CD4-positive, CD25-positive, alpha-beta regulatory T cell (primary cell): ENCODE measurements around the gene SLC6A13. TPM values are rescaled to one million over a fixed set of nuclear protein-coding genes. Genes with fewer than 3 reads are reported as not detected.

Experiments used
- ATAC-seq, 2 donors: fragments of 150-1000 bp; cut with Tn5 transposase; one replicate each; pipeline ENCODE4 v1.10.0; 2021; ENCODE audit warnings: low read depth in 2 of 2, moderate number of reproducible peaks in 2 of 2, moderate library complexity in 1 of 2
- DNase-seq, 3 donors: peaks; one replicate each; pipeline versions ENCODE4 v3.0.0 to v3.0.0-alpha.2; 2012 to 2022; ENCODE audit warnings: mixed read lengths in 1 of 3
- H3K27ac ChIP-seq: one replicate; pipeline ENCODE4 v1.7.0; 2013; ENCODE audit warnings: mild to moderate bottlenecking, low read length; ENCODE audit not compliant: insufficient read depth, poor library complexity, severe bottlenecking
- H3K27me3 ChIP-seq: one replicate; pipeline ENCODE4 v1.7.0; 2013; ENCODE audit warnings: low read length; ENCODE audit not compliant: control insufficient read depth, insufficient read depth
- H3K36me3 ChIP-seq: one replicate; pipeline ENCODE4 v1.7.0; 2013; ENCODE audit warnings: mild to moderate bottlenecking, low read length, moderate library complexity; ENCODE audit not compliant: control insufficient read depth, insufficient read depth
- H3K4me1 ChIP-seq: 2 replicates; pipeline ENCODE4 v1.7.0; 2013; ENCODE audit warnings: mild to moderate bottlenecking, low read length; ENCODE audit not compliant: insufficient read depth, control insufficient read depth, poor library complexity, severe bottlenecking
- H3K4me3 ChIP-seq: one replicate; pipeline ENCODE4 v1.7.0; 2013; ENCODE audit warnings: low read depth, mild to moderate bottlenecking, low read length, moderate library complexity
- H3K9me3 ChIP-seq, 2 experiments: 1 replicate in 1 of 2; 2 replicates in 1 of 2; pipeline ENCODE4 v1.7.0; 2013; ENCODE audit warnings: low read length in 2 of 2, mild to moderate bottlenecking in 1 of 2, moderate library complexity in 1 of 2; ENCODE audit not compliant: control insufficient read depth in 2 of 2
- H3K27ac Mint-ChIP-seq, 3 donors: one replicate each; pipeline ENCODE4 v1.8.0; 2020 to 2022; ENCODE audit warnings: mild to moderate bottlenecking in 3 of 3, mixed read lengths in 3 of 3, moderate library complexity in 2 of 3
- H3K27me3 Mint-ChIP-seq: one replicate; pipeline ENCODE4 v1.8.0; 2022; ENCODE audit warnings: mild to moderate bottlenecking, mixed read lengths
- H3K36me3 Mint-ChIP-seq: one replicate; pipeline ENCODE4 v1.8.0; 2020; ENCODE audit warnings: mixed read lengths
- H3K4me1 Mint-ChIP-seq, 4 donors: one replicate each; pipeline ENCODE4 v1.8.0; 2020 to 2022; ENCODE audit warnings: mixed read lengths in 4 of 4, mild to moderate bottlenecking in 1 of 4
- H3K4me3 Mint-ChIP-seq, 4 donors: one replicate each; pipeline ENCODE4 v1.8.0; 2020 to 2022; ENCODE audit warnings: mild to moderate bottlenecking in 4 of 4, mixed read lengths in 4 of 4, moderate library complexity in 3 of 4
- H3K9me3 Mint-ChIP-seq, 7 donors: one replicate each; pipeline ENCODE4 v1.8.0; 2020 to 2022; ENCODE audit warnings: mixed read lengths in 7 of 7, mild to moderate bottlenecking in 3 of 7, moderate library complexity in 2 of 7
- polyA plus RNA-seq, 4 donors: library from polyadenylated mRNA; unstranded; fragments of 300-500 nt; fragmentation: Illumina TruSeq; gene quantifications; one replicate each; pipeline ENCODE4 v1.2.3, GENCODE V29; 2021
- total RNA-seq: library from RNA; stranded (reverse); gene quantifications from one replicate; pipeline ENCODE4 v1.2.3, GENCODE V29; 2022

SLC6A13 gene
- total and polyA plus RNA-seq, 5 donors from 2014 or later: 0.49 TPM; not detected in 4

- Mint-ChIP-seq H3K27me3 (peaks cover 5% of the 10 kb centered on the region), H3K4me3 (no peak overlapping the region), H3K9me3 (no peaks in the 10 kb centered on the region), H3K36me3 (no peaks in the 10 kb centered on the region), H3K4me1 (peaks cover 0 to 5% (median 2%) of the 10 kb centered on the region in 4 donors), H3K27ac (peak overlapping the region in 1 of 3 donors; percentile 20)
- DNase-seq (no peak), ATAC-seq (no peak)
- H3K27ac ChIP-seq: no peak overlapping the region
- H3K4me3 ChIP-seq: no peak overlapping the region
- H3K4me1 ChIP-seq: no peaks in the 10 kb centered on the region
- H3K36me3 ChIP-seq: no peaks in the 10 kb centered on the region
- H3K9me3 ChIP-seq: no peaks in the 10 kb centered on the region
- H3K27me3 ChIP-seq: no peaks in the 10 kb centered on the region
These were observed 87.4 kb downstream of the SLC6A13 start for GRCh38 chr12:175250-175649.

- H3K4me1 ChIP-seq: no peaks in the 10 kb centered on the region
- H3K27me3 ChIP-seq: no peaks in the 10 kb centered on the region
- Mint-ChIP-seq H3K4me1 (peaks cover 0 to 4% (median 0%) of the 10 kb centered on the region in 4 donors), H3K9me3 (peaks cover 0 to 1% (median 0%) of the 10 kb centered on the region in 7 donors), H3K36me3 (no peaks in the 10 kb centered on the region), H3K4me3 (no peak overlapping the region), H3K27me3 (peaks cover 5% of the 10 kb centered on the region), H3K27ac (no peak overlapping the region)
- DNase-seq: no peak
- H3K4me3 ChIP-seq: no peak overlapping the region
- no peaks in the 10 kb centered on the region for H3K9me3 ChIP-seq
- no peak for ATAC-seq
- no peak overlapping the region for H3K27ac ChIP-seq
- H3K36me3 ChIP-seq: no peaks in the 10 kb centered on the region
These were observed 88.0 kb downstream of the SLC6A13 start for GRCh38 chr12:174596-174995.

DNA sequence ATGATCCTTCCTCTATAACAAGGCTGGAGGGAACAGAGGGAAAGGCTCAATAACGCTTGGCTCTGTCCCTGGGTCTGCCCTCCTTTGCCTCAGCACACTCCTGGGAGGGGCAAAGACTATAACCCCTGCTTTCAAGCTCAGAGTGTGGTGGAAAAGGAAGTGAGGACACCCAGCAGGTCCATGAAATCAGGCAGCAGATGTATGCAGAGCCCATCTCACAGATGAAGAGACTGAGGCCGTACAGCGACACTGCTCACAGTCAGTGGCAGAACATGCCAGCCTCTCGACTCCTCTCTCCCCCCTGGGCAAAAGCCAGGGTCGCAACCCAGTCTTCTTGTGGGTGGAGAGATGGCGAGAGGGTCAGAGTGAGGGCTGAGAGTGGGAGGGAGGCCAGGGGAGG is 88.5 kb downstream of the SLC6A13 start:
- Mint-ChIP-seq H3K9me3 (peaks cover 0 to 1% (median 0%) of the 10 kb centered on the region in 7 donors), H3K4me1 (peaks cover 0 to 4% (median 1%) of the 10 kb centered on the region in 4 donors), H3K36me3 (no peaks in the 10 kb centered on the region), H3K27me3 (peaks cover 5% of the 10 kb centered on the region), H3K27ac (no peak overlapping the region), H3K4me3 (no peak overlapping the region)
- H3K36me3 ChIP-seq: no peaks in the 10 kb centered on the region
- H3K27me3 ChIP-seq: no peaks in the 10 kb centered on the region
- DNase-seq (no peak), ATAC-seq (no peak)
- no peaks in the 10 kb centered on the region for H3K9me3 ChIP-seq
- no peak overlapping the region for H3K27ac ChIP-seq
- H3K4me1 ChIP-seq: no peaks in the 10 kb centered on the region
- no peak overlapping the region for H3K4me3 ChIP-seq

DNA sequence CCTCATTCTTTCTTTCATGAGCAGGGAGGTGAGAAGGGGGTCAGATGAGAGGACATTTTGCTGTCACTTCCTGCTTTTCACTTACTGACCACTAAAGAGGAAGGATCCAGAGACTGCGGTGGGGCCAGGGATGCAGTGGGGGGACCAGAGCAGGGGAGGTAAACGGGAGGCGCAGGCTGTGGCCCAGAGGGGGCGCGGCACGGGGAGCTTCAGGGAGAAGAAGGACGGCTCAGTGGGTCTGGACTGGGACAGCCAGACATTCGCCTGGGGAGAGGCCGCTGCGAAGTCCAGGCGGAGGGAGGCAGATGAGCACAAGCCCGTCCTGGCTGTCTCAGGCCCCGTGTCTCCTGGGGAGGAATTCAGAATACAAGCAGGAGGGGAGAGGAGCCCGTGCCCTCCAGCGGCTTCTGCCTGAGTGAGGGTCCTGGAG is 89.9 kb downstream of the SLC6A13 start:
- peaks cover 4% of the 10 kb centered on the region for H3K27me3 Mint-ChIP-seq
- no peaks in the 10 kb centered on the region for H3K4me1 ChIP-seq
- H3K36me3 Mint-ChIP-seq: no peaks in the 10 kb centered on the region
- H3K4me1 Mint-ChIP-seq: peaks cover 0 to 4% (median under 1%) of the 10 kb centered on the region in 4 donors
- ATAC-seq (no peak), DNase-seq (no peak)
- peaks cover 0 to 1% (median 0%) of the 10 kb centered on the region in 7 donors for H3K9me3 Mint-ChIP-seq
- no peak overlapping the region for H3K4me3 ChIP-seq
- H3K9me3 ChIP-seq: no peaks in the 10 kb centered on the region
- H3K27me3 ChIP-seq: no peaks in the 10 kb centered on the region
- no peaks in the 10 kb centered on the region for H3K36me3 ChIP-seq
- H3K27ac ChIP-seq: no peak overlapping the region
- no peak overlapping the region for H3K4me3 Mint-ChIP-seq
- H3K27ac Mint-ChIP-seq: peak overlapping the region in 1 of 3 donors; percentile 56

DNA sequence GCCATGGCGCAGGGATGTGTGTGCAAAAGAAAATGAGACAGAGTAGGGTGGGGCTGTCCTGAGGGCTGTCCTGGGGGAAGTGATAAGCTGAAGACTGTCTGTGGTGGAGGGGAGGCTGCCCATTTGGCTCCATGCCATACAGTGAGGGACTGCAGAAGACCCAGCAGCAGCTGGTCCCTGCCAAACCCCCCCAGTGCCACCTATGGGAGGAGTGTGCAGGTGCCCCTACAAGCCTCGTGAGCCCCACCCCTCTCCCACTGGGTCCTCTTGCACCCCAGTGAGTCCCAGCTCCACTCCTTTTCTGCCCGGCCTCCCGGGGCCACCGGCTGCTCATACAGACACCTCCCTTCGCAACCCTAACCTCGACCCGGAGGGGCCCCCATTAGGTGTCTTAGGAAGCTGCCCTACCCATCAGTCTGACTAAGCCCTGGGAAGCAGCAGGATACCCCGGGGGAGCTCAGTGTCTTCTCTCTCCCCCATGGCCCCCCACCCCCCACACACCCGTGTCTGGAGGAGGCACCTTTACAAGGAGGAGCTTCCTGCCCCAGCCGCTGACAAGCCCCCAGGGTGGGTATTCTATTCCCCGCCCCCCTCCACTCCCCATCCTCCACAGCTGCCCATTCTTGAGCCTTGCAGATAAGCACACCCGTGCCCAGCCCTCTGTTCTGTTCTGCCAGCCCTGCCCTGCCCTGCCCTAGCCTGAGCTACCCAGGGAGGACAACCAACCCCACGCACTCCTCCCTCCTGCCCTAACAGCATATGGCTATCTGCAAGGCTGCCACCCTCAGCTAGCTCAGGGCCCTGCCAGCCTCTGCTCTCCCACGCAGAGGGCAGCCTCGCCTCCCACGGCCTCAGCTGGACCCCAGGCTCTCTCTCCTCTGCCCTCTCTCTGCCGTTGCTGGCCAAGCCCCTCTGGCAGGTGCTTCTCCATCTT is 90.6 kb downstream of the SLC6A13 start:
- Mint-ChIP-seq H3K4me1 (peaks cover 0 to 4% (median 0%) of the 10 kb centered on the region in 4 donors), H3K27ac (no peak overlapping the region), H3K36me3 (no peaks in the 10 kb centered on the region), H3K9me3 (peaks cover 0 to 1% (median 0%) of the 10 kb centered on the region in 7 donors), H3K27me3 (peaks cover 9% of the 10 kb centered on the region), H3K4me3 (no peak overlapping the region)
- H3K9me3 ChIP-seq: no peaks in the 10 kb centered on the region
- H3K36me3 ChIP-seq: no peaks in the 10 kb centered on the region
- no peaks in the 10 kb centered on the region for H3K27me3 ChIP-seq
- H3K4me3 ChIP-seq: no peak overlapping the region
- no peak for ATAC-seq
- H3K4me1 ChIP-seq: no peaks in the 10 kb centered on the region
- DNase-seq: no peak
- H3K27ac ChIP-seq: no peak overlapping the region

DNA sequence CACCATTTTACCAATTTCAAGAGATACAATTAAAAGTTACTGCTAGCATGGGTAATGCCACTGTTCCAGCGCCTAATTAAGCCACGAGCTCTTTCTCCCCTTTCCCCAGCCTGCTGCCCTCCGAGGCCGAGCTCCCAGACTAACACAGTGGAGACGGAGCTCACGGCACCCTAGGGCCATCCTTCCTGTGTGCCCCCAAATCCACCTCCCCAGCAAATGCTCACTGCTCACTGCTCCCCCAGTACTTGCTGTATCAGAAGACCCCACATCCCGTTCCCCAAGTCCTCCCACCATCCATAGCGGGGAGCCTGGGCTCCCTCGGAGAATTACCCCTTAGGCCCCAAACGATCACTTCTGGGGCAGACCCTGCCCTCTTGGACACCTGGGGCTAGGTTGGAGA is 91.4 kb downstream of the SLC6A13 start:
- Histone ChIP-seq H3K27me3 (no peaks in the 10 kb centered on the region), H3K9me3 (no peaks in the 10 kb centered on the region), H3K27ac (no peak overlapping the region), H3K36me3 (no peaks in the 10 kb centered on the region), H3K4me1 (no peaks in the 10 kb centered on the region), H3K4me3 (no peak overlapping the region)
- Mint-ChIP-seq H3K27ac (no peak overlapping the region), H3K27me3 (peaks cover 9% of the 10 kb centered on the region), H3K4me3 (no peak overlapping the region), H3K4me1 (peaks cover 0 to 4% (median 0%) of the 10 kb centered on the region in 4 donors), H3K9me3 (peaks cover 0 to 1% (median 0%) of the 10 kb centered on the region in 7 donors), H3K36me3 (no peaks in the 10 kb centered on the region)
- ATAC-seq (no peak), DNase-seq (no peak)
